Neural cell (in vitro differentiated cells): ENCODE measurements around the gene MARCHF4. TPM values are rescaled to one million over a fixed set of nuclear protein-coding genes. Genes with fewer than 3 reads are reported as not detected.

ENCODE experiments used
- H2AFZ ChIP-seq: fragments of 200-600, 300-800 bp; sonication (generic), shearing (Covaris generic); 2 replicates; pipeline ENCODE4 v1.6.0; 2014; ENCODE audit warnings: low read depth, mild to moderate bottlenecking, antibody characterized with exemption, low read length, moderate library complexity
- H3F3A ChIP-seq: fragments of 200-600 bp; shearing (Covaris generic); 2 replicates; pipeline ENCODE4 v1.6.1; 2016; ENCODE audit warnings: mild to moderate bottlenecking, moderate library complexity, mixed read lengths, antibody characterized with exemption, low read length; ENCODE audit not compliant: insufficient read depth, poor library complexity, severe bottlenecking
- H3K27ac ChIP-seq: fragments of 200-600, 300-800 bp; sonication (generic), shearing (Covaris generic); 2 replicates; pipeline ENCODE4 v1.5.1; 2014; ENCODE audit warnings: mild to moderate bottlenecking, low read length, moderate library complexity
- H3K27me3 ChIP-seq: fragments of 300-800, 200-600 bp; sonication (generic), shearing (Covaris generic); 2 replicates; pipeline ENCODE4 v1.6.0; 2014; ENCODE audit warnings: mild to moderate bottlenecking, low read depth, low read length, moderate library complexity; ENCODE audit not compliant: insufficient read depth
- H3K36me3 ChIP-seq: fragments of 300-800, 200-600 bp; sonication (generic), shearing (Covaris generic); 2 replicates; pipeline ENCODE4 v1.5.1; 2014; ENCODE audit warnings: mild to moderate bottlenecking, antibody characterized with exemption, low read length, moderate library complexity; ENCODE audit not compliant: insufficient read depth
- H3K4me2 ChIP-seq: fragments of 300-800, 200-600 bp; sonication (generic), shearing (Covaris generic); 2 replicates; pipeline ENCODE4 v1.6.0; 2014; ENCODE audit warnings: mild to moderate bottlenecking, low read length
- H3K4me3 ChIP-seq: fragments of 300-800, 200-600 bp; sonication (generic), shearing (Covaris generic); 2 replicates; pipeline ENCODE4 v1.5.1; 2014; ENCODE audit warnings: mild to moderate bottlenecking, low read length, moderate library complexity
- H3K79me2 ChIP-seq: fragments of 200-600 bp; shearing (Covaris generic); replicated peaks from 2 replicates; pipeline ENCODE4 v1.6.0; 2014; ENCODE audit warnings: mild to moderate bottlenecking, low read length, moderate library complexity; ENCODE audit not compliant: insufficient read depth
- H3K9ac ChIP-seq: fragments of 300-800, 200-600 bp; sonication (generic), shearing (Covaris generic); 2 replicates; pipeline ENCODE4 v1.6.1; 2016; ENCODE audit warnings: mild to moderate bottlenecking, low read length, mixed read lengths
- H3K9me2 ChIP-seq: fragments of 200-600 bp; shearing (Covaris generic); 2 replicates; pipeline ENCODE4 v1.6.1; 2016; ENCODE audit warnings: mild to moderate bottlenecking, low read length, mixed read lengths; ENCODE audit not compliant: insufficient read depth
- H3K9me3 ChIP-seq: fragments of 200-600, 300-800 bp; sonication (generic), shearing (Covaris generic); 2 replicates; pipeline ENCODE4 v1.6.1; 2016; ENCODE audit warnings: mild to moderate bottlenecking, mixed run types, low read length, moderate library complexity, mixed read lengths
- H4K20me1 ChIP-seq: fragments of 200-600 bp; shearing (Covaris generic); 2 replicates; pipeline ENCODE4 v1.6.1; 2016; ENCODE audit warnings: mild to moderate bottlenecking, mixed run types; ENCODE audit not compliant: insufficient read depth
- CTCF ChIP-seq: fragments of 450-650 bp; IDR thresholded peaks from 2 replicates; pipeline ENCODE4 v1.5.1; 2014; ENCODE audit warnings: antibody characterized with exemption, mild to moderate bottlenecking, moderate library complexity; ENCODE audit not compliant: poor library complexity, severe bottlenecking
- EP300 ChIP-seq: fragments of 450-650 bp; conservative IDR thresholded peaks from 2 replicates; pipeline ENCODE4 v1.6.1; 2014; ENCODE audit warnings: antibody characterized with exemption, mild to moderate bottlenecking, moderate library complexity; ENCODE audit not compliant: poor library complexity, severe bottlenecking
- EZH2 ChIP-seq: fragments of 200-600, 300-800 bp; shearing (Covaris generic), sonication (generic); IDR thresholded peaks from 2 replicates; pipeline ENCODE4 v1.6.1; 2014; ENCODE audit warnings: antibody characterized with exemption, low read length, borderline replicate concordance, mild to moderate bottlenecking; ENCODE audit not compliant: insufficient read depth, poor library complexity, severe bottlenecking
- MXI1 ChIP-seq: fragments of 450-650 bp; conservative IDR thresholded peaks from 2 replicates; pipeline ENCODE4 v1.6.1; 2014; ENCODE audit warnings: antibody characterized with exemption, mild to moderate bottlenecking; ENCODE audit not compliant: poor library complexity, severe bottlenecking
- POLR2AphosphoS5 ChIP-seq: IDR thresholded peaks from 2 replicates; pipeline ENCODE4 v1.6.1; 2012
- RAD21 ChIP-seq: fragments of 450-650 bp; conservative IDR thresholded peaks from 2 replicates; pipeline ENCODE4 v1.6.1; 2014; ENCODE audit warnings: antibody characterized with exemption, mild to moderate bottlenecking, moderate library complexity
- REST ChIP-seq: IDR thresholded peaks from 2 replicates; pipeline ENCODE4 v1.6.1; 2012; ENCODE audit warnings: borderline replicate concordance
- SMC3 ChIP-seq: fragments of 450-650 bp; conservative IDR thresholded peaks from 2 replicates; pipeline ENCODE4 v1.6.1; 2014; ENCODE audit warnings: antibody characterized with exemption, mild to moderate bottlenecking, moderate library complexity; ENCODE audit not compliant: poor library complexity
- TAF1 ChIP-seq: IDR thresholded peaks from 2 replicates; pipeline ENCODE4 v1.6.1; 2012; ENCODE audit warnings: low read depth
- polyA plus RNA-seq: library from polyadenylated mRNA; depleted of rRNA; stranded (reverse); fragments of >200 nt; gene quantifications from 2 replicates; pipeline ENCODE4 v1.2.3, GENCODE V29; 2014

Gene MARCHF4
- polyA plus RNA-seq, 1 donor from 2014 or later = 10.1 TPM

- Histone ChIP-seq H3K4me3 (no peak overlapping the region), H3K9me3 (no peaks in the 10 kb centered on the region), H3K9me2 (no peaks in the 10 kb centered on the region), H4K20me1 (no peaks in the 10 kb centered on the region), H3K79me2 (no peaks in the 10 kb centered on the region), H2AFZ (no peak overlapping the region), H3K4me2 (no peak overlapping the region), H3K9ac (no peak overlapping the region), H3K27me3 (no peaks in the 10 kb centered on the region), H3K27ac (no peak overlapping the region), H3F3A (no peaks in the 10 kb centered on the region), H3K36me3 (no peaks in the 10 kb centered on the region)
- no peak for TF ChIP-seq TAF1
Measured at GRCh38 chr2:216354306-216354705, 18.0 kb downstream of the MARCHF4 start.

- no peaks in the 10 kb centered on the region for H3K36me3 ChIP-seq
- no peaks in the 10 kb centered on the region for H3K79me2 ChIP-seq
- no peak overlapping the region for H3K4me3 ChIP-seq
- H3K9me3 ChIP-seq = no peaks in the 10 kb centered on the region
- H4K20me1 ChIP-seq = no peaks in the 10 kb centered on the region
- no peaks in the 10 kb centered on the region for H3K9me2 ChIP-seq
- H2AFZ ChIP-seq = no peak overlapping the region
- no peaks in the 10 kb centered on the region for H3K27me3 ChIP-seq
- H3F3A ChIP-seq = no peaks in the 10 kb centered on the region
- no peak overlapping the region for H3K27ac ChIP-seq
- TF ChIP-seq CTCF (no peak), POLR2AphosphoS5 (no peak), EP300 (no peak), RAD21 (no peak)
- no peak overlapping the region for H3K9ac ChIP-seq
- H3K4me2 ChIP-seq = no peak overlapping the region
Measured at GRCh38 chr2:216352653-216353270, 19.5 kb downstream of the MARCHF4 start.

GRCh38 chr2:216351172-216351925 is 20.9 kb downstream of the MARCHF4 start:
- no peak overlapping the region for H3K4me2 ChIP-seq
- H3K4me3 ChIP-seq = no peak overlapping the region
- TF ChIP-seq TAF1 (no peak), RAD21 (no peak), CTCF (no peak), POLR2AphosphoS5 (no peak), EZH2 (no peak), SMC3 (no peak), MXI1 (no peak), REST (no peak), EP300 (no peak)
- H3K27me3 ChIP-seq = no peaks in the 10 kb centered on the region
- no peak overlapping the region for H3K9ac ChIP-seq
- no peaks in the 10 kb centered on the region for H3K36me3 ChIP-seq
- no peaks in the 10 kb centered on the region for H4K20me1 ChIP-seq
- no peak overlapping the region for H3K27ac ChIP-seq
- no peaks in the 10 kb centered on the region for H3K79me2 ChIP-seq
- H3K9me2 ChIP-seq = no peaks in the 10 kb centered on the region
- no peaks in the 10 kb centered on the region for H3F3A ChIP-seq
- H3K9me3 ChIP-seq = no peaks in the 10 kb centered on the region
- no peak overlapping the region for H2AFZ ChIP-seq
